Osteoblast (primary cell): Measurements from ENCODE around the gene ROBO4. TPM values are rescaled to one million over a fixed set of nuclear protein-coding genes. Genes with fewer than 3 reads are reported as not detected.

Experiments
- DNase-seq: peaks from one replicate; pipeline ENCODE4 v3.0.0; 2011; ENCODE audit warnings: low spot score, mixed read lengths; ENCODE audit not compliant: insufficient read length; ENCODE audit errors: missing footprints
- H2AFZ ChIP-seq: 2 replicates; pipeline ENCODE4 v1.6.0; 2011; ENCODE audit warnings: mild to moderate bottlenecking, low read length
- H3K27ac ChIP-seq: 2 replicates; pipeline ENCODE4 v1.5.1; 2011; ENCODE audit warnings: mild to moderate bottlenecking, low read depth, low read length, moderate library complexity
- H3K27me3 ChIP-seq: 2 replicates; pipeline ENCODE4 v1.6.0; 2012; ENCODE audit warnings: mild to moderate bottlenecking, control low read depth, inconsistent platforms, low read length, moderate library complexity; ENCODE audit not compliant: insufficient read depth
- H3K36me3 ChIP-seq: 2 replicates; pipeline ENCODE4 v1.5.1; 2011; ENCODE audit warnings: mild to moderate bottlenecking, low read length, control low read depth, moderate library complexity; ENCODE audit not compliant: insufficient read depth
- H3K4me1 ChIP-seq: 2 replicates; pipeline ENCODE4 v1.5.1; 2011; ENCODE audit warnings: mild to moderate bottlenecking, low read length, control low read depth, moderate library complexity; ENCODE audit not compliant: insufficient read depth
- H3K4me2 ChIP-seq: 2 replicates; pipeline ENCODE4 v1.6.0; 2011; ENCODE audit warnings: mild to moderate bottlenecking, low read length; ENCODE audit not compliant: insufficient read depth
- H3K4me3 ChIP-seq: fragments of 200-600 bp; sonication (generic); 3 replicates; pipeline ENCODE4 v1.5.1; 2012; ENCODE audit warnings: mild to moderate bottlenecking, low read length, inconsistent platforms; ENCODE audit not compliant: insufficient read depth
- H3K79me2 ChIP-seq: 2 replicates; pipeline ENCODE4 v1.6.0; 2012; ENCODE audit warnings: mild to moderate bottlenecking, low read length, control low read depth, inconsistent platforms; ENCODE audit not compliant: insufficient read depth
- H3K9me3 ChIP-seq: 2 replicates; pipeline ENCODE4 v1.5.1; 2011; ENCODE audit warnings: low read depth, low read length, control low read depth
- H4K20me1 ChIP-seq: 2 replicates; pipeline ENCODE4 v1.6.0; 2012; ENCODE audit warnings: mild to moderate bottlenecking, low read length, control low read depth; ENCODE audit not compliant: insufficient read depth
- total RNA-seq: library from RNA; depleted of rRNA; stranded (reverse); fragments of >200 nt; gene quantifications from 2 replicates; pipeline ENCODE4 v1.2.3, GENCODE V29; 2012
- TF ChIP-seq, protein P1 (sequence below): IDR thresholded peaks from 2 replicates; pipeline ENCODE4 v1.5.1; 2011; ENCODE audit warnings: mild to moderate bottlenecking, low read depth, low read length, moderate library complexity; ENCODE audit errors: extremely low read depth

Gene ROBO4
- total RNA-seq, 1 donor: 0.36 TPM

DNA sequence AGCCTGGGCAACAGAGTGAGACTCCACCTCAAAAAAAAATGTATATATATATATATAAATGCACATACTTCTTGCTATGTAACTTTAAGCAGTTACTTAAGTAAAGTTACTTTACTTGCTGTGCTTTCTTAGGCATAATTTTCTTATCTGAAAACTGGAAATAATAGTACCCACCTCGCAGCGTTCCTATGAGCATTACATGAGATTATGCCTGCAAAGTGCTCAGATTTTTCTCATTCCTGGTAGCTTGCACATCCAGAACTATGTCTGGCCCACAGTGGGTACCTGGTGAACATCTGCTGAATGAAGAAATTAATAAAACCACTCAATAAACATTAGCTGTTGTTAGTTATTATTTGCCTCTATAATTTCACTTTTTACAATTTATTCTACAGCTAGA, 38.5 kb downstream of the ROBO4 start:
- H3K4me1 ChIP-seq: peaks cover 2% of the 10 kb centered on the region
- peaks cover 52% of the 10 kb centered on the region for H3K27me3 ChIP-seq
- H3K4me3 ChIP-seq: no peak overlapping the region
- H3K4me2 ChIP-seq: no peak overlapping the region
- H2AFZ ChIP-seq: no peak overlapping the region
- H3K27ac ChIP-seq: no peak overlapping the region
- no peaks in the 10 kb centered on the region for H3K36me3 ChIP-seq
- H3K9me3 ChIP-seq: no peaks in the 10 kb centered on the region
- TF ChIP-seq, protein P1, sequence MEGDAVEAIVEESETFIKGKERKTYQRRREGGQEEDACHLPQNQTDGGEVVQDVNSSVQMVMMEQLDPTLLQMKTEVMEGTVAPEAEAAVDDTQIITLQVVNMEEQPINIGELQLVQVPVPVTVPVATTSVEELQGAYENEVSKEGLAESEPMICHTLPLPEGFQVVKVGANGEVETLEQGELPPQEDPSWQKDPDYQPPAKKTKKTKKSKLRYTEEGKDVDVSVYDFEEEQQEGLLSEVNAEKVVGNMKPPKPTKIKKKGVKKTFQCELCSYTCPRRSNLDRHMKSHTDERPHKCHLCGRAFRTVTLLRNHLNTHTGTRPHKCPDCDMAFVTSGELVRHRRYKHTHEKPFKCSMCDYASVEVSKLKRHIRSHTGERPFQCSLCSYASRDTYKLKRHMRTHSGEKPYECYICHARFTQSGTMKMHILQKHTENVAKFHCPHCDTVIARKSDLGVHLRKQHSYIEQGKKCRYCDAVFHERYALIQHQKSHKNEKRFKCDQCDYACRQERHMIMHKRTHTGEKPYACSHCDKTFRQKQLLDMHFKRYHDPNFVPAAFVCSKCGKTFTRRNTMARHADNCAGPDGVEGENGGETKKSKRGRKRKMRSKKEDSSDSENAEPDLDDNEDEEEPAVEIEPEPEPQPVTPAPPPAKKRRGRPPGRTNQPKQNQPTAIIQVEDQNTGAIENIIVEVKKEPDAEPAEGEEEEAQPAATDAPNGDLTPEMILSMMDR: no peak
- DNase-seq: no peak
- H4K20me1 ChIP-seq: no peaks in the 10 kb centered on the region
- H3K79me2 ChIP-seq: no peaks in the 10 kb centered on the region

DNA sequence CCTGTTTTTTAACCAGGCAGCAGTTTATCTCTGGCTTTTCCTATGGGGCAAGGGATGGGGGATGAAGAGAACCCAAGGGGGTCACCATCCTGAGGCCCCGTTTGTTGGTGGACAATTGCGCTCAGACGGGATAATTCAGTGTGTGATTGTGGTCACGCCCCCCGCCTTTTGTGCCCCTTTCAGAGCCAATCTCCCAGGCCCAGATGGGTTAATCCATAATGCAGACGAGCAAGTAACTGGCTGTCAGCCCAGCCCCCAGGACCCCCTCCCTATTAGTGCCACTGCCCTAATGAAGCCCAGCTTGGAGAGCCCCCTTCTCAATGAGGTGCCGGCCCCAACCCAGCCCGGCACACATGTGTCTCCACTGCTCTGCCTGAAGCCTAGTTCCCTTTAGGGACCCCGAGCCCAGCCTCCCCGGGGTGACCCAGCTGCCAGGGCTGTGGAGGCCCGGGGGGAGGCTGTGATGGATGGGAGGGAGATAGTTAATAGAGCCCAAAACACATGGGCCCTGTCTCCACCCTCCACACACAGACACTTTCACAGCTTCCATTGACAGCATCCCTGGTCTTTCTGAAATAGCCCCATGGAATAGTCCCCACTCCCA, 51.5 kb downstream of the ROBO4 start:
- H3K4me1 ChIP-seq: no peaks in the 10 kb centered on the region
- peaks cover 2% of the 10 kb centered on the region for H3K9me3 ChIP-seq
- no peaks in the 10 kb centered on the region for H3K36me3 ChIP-seq
- H3K27me3 ChIP-seq: peaks cover 98% of the 10 kb centered on the region
- H3K27ac ChIP-seq: no peak overlapping the region
- no peaks in the 10 kb centered on the region for H4K20me1 ChIP-seq
- no peak overlapping the region for H3K4me3 ChIP-seq
- H2AFZ ChIP-seq: no peak overlapping the region
- TF ChIP-seq, protein P1: no peak
- H3K79me2 ChIP-seq: no peaks in the 10 kb centered on the region
- DNase-seq: no peak
- no peak overlapping the region for H3K4me2 ChIP-seq

DNA sequence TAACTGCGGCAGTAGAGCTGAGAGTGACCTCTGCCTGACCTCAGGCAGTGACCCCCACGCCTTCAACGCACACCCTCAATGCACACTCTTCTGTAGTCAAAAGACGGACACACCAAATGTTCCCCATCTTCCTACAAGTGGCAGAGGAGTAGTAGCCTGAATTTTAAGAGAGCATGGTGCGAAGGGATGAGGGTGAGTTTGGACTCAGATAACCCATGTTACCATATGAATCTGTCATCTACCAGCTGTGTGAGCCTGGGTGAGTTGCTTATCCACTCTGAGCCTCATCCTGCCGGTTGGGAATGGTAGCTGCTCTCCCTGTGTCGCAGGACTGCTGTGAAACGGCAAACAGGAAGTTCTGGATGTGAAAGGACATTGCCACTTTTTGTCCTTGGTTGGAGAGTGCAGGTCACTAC, 53.0 kb downstream of the ROBO4 start:
- H4K20me1 ChIP-seq: no peaks in the 10 kb centered on the region
- no peak overlapping the region for H3K27ac ChIP-seq
- no peaks in the 10 kb centered on the region for H3K36me3 ChIP-seq
- H3K4me2 ChIP-seq: no peak overlapping the region
- peaks cover 2% of the 10 kb centered on the region for H3K9me3 ChIP-seq
- H3K4me3 ChIP-seq: no peak overlapping the region
- H2AFZ ChIP-seq: no peak overlapping the region
- H3K4me1 ChIP-seq: no peaks in the 10 kb centered on the region
- TF ChIP-seq, protein P1: no peak
- no peaks in the 10 kb centered on the region for H3K79me2 ChIP-seq
- H3K27me3 ChIP-seq: peaks cover 98% of the 10 kb centered on the region
- peak; percentile 58 for DNase-seq

DNA sequence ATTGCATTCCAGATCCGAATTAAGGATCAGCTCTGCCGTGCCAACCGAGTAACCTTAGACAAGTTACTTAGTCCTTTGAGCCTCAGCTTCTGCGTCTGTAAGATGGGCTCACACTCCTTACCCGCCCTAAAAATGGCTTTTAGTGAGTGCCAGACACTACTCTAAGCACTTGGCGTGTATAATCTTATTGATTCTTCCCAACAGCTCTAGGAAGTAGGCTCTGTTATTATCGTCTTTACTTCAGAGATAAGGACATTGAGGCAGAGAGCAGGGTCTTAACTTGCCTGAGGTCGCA, 54.1 kb downstream of the ROBO4 start:
- Histone ChIP-seq H3K9me3 (peaks cover 2% of the 10 kb centered on the region), H3K27me3 (peaks cover 98% of the 10 kb centered on the region), H2AFZ (no peak overlapping the region), H3K27ac (no peak overlapping the region), H4K20me1 (no peaks in the 10 kb centered on the region), H3K4me3 (no peak overlapping the region), H3K36me3 (no peaks in the 10 kb centered on the region), H3K79me2 (no peaks in the 10 kb centered on the region), H3K4me1 (no peaks in the 10 kb centered on the region), H3K4me2 (no peak overlapping the region)
- DNase-seq: peak; percentile 47
- TF ChIP-seq, protein P1: no peak
